T-helper 22 cell (primary cell): ENCODE measurements around the gene MAP3K6.

Source experiments
- DNase-seq: peaks from one replicate; pipeline ENCODE4 v3.0.0-alpha.2; 2020; ENCODE audit warnings: low read depth

MAP3K6 gene

DNA sequence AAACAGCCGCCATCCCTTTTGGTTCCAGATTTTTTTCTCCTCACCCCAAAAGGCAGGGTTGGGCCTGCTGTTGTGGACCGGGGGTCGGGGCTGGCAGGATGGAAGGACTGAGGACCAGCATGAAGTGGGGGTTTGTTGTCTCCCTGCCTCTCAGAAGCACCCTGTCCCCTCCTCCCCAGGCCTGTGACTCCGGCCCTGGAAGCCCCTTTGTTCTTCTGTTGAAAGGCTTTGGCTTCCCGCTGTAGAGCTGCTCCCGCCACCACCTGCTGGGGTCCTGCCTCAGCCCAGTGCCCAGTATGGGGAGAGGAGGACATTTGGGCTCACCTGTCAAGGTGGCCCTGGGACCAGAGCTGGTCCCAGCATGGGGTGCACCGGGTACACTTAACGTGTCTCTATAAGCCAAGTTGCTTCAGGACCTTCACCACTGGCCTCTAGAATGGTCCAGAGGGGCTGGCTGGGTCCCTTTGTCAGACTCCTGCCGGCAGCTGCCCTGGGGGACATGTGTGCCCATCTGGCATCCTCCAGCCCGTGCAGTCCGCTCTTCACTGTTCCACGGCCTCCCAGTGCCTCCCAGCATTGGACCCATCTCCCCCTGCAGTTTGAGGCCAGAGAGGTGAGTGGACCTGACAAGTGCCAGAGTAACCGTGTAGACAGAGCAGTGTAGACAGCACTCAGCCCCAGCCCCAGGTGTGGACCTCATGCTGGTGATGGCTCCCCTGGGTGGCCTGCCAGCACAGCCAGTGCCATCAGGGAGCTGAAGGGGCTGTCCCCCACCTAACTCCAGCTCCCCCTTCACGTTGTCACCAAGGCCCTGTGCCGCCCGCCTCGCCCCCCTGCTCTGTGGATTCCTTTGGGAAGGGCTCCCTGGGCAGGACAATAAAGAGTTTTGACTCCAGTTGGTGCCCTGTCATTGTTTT lies 31.0 kb downstream of the MAP3K6 start:
- no peak for DNase-seq

DNA sequence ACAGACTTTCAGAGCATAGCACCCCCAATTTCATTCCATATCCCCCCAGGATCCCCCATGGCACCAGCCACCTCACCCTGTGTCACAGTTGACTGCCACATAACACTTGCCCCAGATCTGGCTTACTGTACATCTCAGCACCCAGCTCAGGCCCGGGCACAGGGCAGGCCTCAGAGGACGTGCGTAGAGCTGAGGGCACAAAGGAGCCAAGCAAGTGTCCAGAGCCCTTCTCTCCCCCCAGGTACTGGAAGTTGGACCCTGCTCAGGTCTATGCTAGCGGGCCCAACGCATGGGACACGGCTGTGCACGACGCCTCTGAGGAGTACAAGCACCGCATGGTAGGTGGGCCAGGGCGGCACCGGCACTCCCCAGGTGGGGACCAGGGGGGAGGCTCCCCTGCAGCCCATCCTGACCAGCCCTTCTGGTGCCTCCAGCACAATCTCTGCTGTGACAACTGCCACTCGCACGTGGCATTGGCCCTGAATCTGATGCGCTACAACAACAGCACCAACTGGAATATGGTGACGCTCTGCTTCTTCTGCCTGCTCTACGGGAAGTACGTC lies 33.0 kb downstream of the MAP3K6 start:
- no peak for DNase-seq

DNA sequence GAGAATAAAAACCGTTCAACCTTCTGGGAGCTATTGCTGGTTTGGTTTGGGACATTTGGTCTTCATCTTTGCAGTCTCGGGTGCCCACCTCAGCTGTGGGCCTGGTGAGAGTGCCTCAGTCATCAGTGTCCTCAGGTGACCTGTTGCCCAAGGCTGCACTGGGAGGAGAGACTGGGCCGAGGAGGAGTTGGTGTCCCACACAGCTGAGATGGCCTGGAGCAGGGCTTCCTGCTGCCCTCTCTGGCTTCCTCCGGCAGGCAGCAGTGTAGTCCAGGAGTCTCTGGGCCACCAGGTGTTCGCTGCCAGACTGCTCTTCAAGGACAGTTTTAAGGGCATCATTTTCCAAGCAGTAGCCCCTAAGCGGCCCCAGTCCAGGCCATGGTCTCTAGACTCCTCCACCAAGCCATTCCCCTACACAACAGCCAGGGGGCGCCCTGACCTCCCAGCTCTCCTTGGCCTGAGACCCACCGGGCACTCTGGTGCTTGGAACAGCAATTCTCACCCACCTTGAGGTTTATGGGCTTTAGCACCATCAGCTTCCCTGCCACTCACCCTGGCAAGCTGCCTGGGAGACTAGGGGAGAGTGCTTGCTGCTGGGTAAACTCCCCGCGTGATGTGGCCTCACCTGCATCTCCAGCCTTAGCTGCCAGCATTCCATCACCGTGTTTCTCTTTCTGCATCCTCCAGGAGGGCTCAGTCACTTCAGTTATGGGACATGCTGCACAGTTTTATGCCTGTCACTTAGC lies 34.1 kb downstream of the MAP3K6 start:
- peak; percentile 16 for DNase-seq

DNA sequence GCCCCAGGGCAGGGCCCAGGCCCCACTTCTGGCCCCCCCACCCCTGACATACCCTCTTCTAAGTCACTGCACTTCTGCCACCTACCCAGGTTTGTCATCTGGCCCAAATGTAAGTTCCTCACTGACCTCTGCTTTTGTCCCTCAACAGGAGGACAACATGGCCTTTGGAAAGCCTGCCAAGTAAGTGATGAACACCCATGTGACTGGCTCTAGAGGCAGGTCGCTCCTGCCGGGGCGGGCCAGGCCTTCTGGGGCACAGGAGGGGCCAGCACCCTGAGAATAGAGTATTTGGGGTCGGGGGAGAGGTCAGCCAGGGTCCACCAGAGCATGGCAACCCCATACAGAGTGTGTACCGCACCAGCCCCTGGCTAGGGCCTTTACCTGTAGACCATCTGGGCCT lies 34.8 kb downstream of the MAP3K6 start:
- no peak for DNase-seq

DNA sequence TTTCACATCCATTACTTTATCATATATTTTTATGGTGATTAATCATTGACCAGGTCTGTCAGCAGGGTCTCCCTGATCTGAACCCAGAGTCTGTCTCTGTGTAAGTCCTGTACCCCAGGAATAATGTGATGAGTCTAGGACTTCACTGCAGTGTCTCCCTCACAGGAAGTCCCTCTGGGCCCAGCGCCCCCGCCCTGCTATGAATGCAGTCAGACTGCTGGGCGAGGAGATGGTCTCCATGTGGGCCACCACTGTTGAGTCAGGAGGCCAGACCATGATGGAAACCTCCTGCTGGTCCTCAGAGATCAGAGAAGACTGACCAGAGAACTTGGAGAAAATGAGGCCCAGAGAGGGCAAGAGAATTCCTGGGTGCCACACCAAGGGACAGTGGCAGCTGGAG lies 35.3 kb downstream of the MAP3K6 start:
- no peak for DNase-seq

DNA sequence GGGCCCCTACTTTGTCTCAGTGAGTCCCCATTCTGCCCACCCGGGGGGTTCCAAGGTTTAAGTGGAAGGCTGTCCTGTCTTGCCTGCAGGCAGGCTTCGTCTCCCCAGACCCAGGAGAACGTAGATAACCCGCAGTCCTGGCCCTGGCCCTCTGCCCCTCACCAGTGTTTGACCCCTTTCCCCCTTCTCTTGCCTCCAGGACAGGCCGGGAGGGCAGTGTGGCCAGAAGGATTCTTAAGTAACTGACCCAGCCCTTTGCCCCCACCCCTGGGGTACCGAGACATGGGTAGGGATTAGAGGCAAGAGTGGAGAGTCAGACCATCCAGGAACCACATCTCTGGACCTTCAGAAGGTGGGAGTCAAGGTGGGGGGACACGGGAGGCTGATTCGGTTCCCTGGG lies 36.0 kb downstream of the MAP3K6 start:
- no peak for DNase-seq

DNA sequence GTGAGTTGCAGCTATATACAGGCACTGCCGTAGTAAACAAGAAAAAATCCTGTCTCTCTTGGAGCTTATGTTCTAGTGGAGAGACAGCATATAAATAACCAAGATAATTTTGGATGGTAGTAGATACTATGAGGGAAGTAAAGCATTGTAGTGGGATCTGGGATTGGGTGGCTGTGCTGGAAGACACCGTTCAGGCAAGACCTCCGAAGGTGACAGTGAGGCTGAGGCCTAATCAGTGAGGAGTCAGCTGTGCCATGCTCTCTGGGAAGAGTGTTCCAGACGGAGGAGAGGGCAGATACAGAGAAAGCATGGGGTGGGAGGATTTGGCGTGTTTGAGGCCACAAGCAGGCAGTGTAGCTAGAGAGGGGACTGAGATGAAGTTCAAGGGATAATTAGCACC lies 38.8 kb downstream of the MAP3K6 start:
- no peak for DNase-seq

DNA sequence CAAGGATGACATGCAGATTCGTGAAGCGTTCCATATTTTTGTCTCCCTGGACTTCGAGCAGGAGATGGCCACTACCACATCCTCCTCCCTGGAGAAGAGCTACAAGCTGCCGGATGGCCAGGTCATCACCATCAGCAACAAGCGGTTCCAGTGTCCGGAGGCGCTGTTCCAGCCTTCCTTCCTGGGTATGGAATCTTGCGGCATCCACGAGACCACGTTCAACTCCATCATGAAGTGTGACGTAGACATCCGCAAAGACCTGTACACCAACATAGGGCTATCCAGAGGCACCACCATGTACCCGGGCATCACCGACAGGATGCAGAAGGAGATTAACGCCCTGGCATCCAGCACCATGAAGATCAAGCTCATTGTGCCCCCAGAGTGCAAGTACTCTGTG lies 41.5 kb downstream of the MAP3K6 start:
- no peak for DNase-seq

DNA sequence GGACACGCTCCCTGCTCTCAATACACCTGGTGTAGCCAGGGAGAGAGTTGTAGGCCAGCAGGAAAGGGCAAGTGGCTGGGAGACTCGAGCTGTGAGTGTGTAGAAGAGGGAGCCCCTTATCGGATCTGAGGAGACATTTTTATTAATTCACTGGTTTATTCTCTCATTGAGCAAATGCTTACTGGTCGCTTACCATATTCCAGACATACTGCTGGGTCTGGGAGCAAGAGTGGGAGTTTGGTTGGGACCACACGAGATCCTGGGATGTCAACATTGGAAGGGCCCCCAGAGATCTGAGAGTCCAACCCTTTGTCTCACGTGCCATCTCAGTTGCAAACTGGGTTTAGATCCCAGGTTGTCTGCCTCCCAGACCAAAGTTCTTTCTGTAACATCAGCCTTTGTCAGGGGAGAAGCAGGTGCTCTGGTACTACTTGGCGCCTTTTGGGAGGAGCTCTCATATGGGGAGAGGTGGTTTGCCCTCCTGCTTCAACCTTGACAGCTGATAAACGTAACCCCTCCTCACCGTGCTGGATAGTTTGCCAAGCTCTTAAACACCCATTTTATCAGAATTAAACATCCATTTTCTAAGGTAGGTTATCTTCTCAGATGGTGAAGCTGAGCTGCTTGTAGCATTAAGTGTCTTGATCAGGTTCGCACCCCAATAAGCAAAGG lies 44.1 kb downstream of the MAP3K6 start:
- DNase-seq: no peak

DNA sequence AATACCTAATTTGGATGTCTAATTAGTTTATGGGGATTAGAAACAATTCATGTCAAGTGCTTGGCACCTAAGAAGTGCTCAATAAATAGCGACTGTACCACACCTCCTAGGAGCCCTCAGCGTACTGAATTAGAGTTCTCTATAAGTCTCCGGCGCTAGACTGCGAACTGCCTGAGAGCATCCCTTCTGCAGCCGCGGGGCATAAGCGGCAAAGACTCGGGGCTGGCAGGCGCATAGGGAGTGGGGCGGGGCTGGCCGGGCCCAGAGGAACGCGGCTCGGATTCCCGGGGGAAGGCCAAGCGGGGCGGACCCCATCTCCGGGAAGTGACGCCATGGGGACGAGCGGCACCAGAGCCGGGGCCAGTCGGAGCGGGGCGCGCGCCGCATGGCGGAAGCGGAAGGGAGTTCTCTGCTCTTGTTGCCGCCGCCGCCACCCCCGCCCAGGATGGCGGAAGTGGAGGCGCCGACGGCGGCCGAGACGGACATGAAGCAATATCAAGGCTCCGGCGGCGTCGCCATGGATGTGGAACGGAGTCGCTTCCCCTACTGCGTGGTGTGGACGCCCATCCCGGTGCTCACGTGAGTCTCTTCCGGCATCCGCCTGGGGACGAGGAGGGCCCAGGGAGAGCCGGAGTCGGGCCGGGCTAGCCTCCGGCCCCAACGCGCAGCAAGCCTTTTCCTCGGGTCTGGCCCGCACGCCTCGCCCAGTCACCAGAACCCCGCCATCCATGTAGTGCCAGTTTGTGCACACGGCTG lies 44.8 kb downstream of the MAP3K6 start, which contains the start of gene TMEM222:
Gene TMEM222 (plus strand): TSS at position 351 of the 756 bp plus-strand sequence. CDS start 35 bp downstream, at position 386.
- DNase-seq: peak; percentile 97

DNA sequence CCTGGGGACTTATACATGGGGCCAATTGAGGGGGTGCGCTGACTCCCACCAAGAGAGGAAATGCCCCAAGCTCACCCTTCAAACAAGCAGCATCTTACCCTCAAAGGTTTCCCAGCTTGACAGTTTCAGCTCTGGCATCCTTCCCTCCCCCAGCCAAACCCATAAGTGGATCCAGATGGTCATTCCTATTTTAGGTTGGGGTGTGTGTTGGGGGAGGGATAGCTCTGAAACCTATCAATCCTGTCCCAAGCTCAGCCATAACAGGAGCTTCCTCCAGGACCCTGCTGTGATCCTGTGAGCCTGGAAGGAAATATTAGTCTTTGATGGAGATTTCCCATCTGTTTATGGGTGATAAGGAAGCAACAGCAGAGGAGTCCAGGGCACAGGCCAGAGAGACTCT lies 48.2 kb downstream of the MAP3K6 start:
- DNase-seq: no peak

DNA sequence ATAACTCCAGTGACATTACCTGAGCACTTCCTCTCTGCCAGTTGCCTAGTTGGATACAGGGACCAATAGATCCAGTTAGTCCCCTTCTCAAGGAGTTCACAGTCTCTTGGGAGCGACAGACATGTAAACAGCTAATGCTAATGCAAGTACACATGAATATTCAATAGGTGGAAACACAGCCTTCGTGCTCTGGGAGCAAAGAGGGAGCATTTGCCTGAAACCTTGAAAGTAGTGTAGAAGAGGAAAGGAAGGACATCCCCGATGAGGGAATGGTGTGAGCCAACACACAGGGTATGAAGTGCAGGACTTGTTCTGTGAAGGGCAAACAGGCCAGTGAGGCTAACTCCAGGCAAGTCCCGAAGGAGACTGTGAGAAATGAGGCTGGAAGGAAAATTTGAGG lies 48.6 kb downstream of the MAP3K6 start:
- no peak for DNase-seq

DNA sequence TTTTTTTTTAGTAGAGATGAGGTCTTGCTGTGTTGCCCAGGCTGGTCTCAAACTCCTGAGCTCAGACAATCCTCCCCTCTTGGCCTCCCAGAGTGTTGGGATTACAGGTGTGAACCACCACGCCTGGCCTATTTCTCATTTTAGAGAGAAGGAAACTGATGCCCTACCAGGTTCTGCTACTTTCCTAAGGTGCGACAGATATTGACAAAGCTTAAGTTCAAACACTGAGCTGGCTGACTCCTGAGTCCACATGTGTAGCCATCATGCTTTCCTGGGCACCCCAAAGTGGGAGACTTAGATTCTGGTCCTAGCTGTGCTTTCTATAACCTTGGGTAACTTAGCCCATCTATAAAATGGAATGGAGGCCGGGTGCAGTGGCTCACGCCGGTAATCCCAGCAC lies 49.9 kb downstream of the MAP3K6 start:
- no peak for DNase-seq

DNA sequence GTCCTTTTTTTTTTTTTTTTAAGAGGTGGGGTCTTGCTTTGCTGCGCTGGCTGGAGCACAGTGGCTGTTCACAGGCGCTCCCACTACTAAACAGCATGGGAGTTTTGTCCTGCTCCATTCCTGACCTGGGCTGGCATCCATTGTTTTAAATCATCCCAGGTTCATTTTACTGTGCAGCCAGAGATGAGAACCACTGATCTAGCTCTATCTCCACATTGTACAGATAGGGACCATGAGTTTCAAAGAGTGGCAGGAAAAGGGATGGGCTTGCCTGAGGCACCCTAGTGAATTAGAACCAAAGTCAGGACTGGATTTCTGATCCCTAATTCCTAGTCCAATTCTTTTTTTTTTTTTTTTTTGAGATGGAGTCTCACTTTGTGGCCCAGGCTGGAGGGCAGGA lies 52.0 kb downstream of the MAP3K6 start:
- DNase-seq: no peak

DNA sequence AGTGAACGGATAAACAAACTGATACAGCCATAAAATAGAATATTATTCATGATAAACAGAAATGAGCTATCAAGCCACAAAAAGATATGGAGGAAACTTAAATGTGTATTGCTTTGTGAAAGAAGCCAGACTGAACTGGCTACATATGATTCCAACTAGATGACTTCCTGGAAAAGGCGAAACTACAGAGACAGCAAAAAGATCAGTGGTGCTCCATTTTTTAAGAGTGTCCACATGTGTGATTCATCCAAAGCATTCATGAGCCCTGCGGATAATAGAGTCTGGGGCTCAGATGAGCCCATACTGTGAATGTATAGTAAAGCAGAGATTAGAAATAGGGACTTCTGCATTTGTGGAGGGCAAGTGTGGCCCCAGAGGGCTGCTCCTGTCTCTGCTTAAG lies 52.6 kb downstream of the MAP3K6 start:
- no peak for DNase-seq

DNA sequence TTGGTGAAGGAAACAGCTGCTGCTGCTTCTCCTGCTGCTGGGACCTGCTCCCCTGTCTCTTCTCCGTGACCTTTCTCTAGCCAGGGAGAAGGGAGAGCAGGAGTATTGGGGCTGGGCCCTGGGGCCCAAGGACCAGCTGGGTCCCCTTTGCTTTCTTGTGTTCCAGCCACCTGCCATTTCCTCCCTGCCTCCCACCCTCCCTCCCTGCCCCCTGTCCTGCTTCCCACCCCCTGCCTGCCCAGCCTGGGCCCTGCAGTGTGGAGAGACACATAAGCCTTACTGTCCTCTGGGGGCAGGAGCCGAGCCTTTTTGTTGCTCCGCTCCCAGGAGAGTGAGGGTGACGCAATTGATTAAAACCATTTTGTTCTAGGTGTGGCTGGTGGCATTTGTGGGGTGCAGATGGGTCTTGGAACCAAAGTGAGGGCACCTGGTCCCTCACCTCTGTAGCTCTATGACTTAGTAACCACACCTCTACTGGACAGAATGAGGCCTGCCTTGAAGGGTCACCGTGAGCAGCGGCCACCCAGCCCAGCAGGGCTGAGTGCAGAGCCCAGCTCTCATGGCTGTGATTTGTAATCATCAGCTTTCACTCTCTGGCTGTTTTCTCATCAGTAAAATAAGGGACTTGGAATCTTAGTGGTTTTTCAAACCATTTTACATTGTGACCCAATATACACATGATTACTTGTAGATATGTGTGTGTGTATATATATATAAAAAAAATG lies 58.7 kb downstream of the MAP3K6 start:
- DNase-seq: no peak

DNA sequence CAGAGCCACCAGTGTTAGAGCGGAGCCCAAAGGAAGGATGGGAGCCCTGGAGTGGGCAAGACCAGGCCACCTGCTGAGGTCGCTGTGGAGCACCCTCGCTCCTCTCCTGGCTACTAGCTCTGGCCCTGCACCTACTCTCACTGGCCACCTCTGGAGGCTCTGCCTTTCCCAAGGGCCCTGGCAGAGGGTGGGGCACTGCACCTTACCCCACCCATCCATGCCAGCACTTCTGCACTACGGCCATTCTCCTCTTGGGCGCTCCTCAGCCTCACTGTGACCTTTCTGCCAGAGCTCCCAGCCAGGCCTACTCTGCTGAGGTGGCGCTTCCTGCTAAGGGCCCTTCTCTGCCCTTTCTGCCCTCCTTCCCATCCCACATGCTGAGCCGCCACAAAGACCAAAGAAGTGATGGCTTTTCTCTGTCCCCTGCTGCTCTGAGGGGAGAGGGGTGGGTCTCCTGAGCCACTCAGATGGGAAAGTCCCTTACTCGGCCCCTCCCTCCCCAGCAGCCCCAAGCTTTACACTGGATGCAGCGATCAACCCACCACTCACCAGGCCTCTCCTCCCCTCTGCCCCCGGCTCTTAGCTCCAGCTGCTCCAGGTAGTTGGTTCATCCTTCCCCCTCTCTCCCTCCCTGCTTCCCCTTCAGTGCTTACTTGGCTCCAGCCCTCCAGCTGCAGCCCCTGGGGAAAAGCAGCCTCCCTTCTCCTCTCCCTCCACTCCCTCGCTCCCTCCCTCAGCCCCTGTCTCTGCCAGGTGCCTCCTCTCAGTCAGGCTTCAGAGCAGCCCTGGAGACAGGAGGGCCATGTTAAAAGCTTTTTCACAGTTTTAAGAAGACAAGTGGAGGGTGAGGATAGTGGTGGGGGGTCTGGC lies 59.6 kb downstream of the MAP3K6 start:
- DNase-seq: no peak

DNA sequence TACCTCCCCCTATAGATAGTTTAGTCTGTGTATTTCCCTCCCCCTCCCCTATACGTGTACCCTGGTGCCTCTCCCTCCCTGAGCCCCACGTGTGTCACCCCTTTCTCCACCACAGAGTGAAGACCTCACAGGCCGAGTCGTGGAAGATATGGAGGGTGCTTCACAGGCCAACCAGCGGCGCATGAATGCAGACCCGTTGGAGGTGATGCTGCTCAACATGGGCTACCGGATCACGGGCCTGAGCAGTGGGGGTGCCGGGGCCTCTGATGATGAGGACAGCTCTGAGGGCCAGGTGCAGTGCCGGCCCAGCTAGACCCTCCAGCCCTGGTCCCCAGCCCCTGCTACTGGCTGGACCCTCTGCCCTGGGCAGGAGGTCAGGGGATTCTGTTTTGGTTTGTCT lies 60.7 kb downstream of the MAP3K6 start:
- DNase-seq: no peak
